ENCODE measurements around the gene IKBKE. TPM values are rescaled to one million over a fixed set of nuclear protein-coding genes. Genes with fewer than 3 reads are reported as not detected.

IKBKE gene
- polyA plus RNA-seq, 1 donor (not counting 4 experiments of a cell fraction or from before 2014, with no cell fraction given) = 8.9 TPM

DNA sequence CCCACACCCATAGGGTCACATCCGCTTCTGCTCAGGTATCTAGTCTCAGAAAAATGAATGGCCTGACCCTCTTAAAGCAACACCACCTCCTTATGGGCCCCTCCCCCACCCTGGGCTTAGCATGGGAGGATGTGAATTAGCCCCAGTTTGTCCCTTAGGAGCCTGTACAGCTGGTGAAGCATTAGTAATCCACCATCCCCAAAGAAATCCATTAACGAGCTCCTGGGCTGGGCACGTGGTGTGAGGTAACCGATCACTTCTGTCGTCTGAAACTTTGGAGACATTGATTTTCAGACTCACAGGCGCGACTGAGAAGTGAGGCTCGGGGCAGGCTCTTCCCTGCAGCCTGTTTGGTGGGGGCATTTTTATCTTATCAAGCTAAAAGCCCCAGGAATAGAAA, 47.5 kb downstream of the IKBKE start:
- no peak overlapping the region for H3K4me3 ChIP-seq (ENCODE audit: control insufficient read depth in 2 of 3, extremely low read depth in 1 of 3, insufficient read depth in 2 of 3, low read depth in 1 of 3, low read length in 3 of 3)
- H3K9ac ChIP-seq (ENCODE audit: control insufficient read depth, extremely low read depth, insufficient read depth, low read length) = no peak overlapping the region
- no peaks in the 10 kb centered on the region for H3K79me2 ChIP-seq (ENCODE audit: control insufficient read depth, insufficient read depth, low read length)
- H3K9me1 ChIP-seq (ENCODE audit: control insufficient read depth, extremely low read depth, insufficient read depth, low read length) = no peaks in the 10 kb centered on the region
- H3K4me1 ChIP-seq (ENCODE audit: control insufficient read depth, extremely low read depth, insufficient read depth, low read length) = peaks cover 26% of the 10 kb centered on the region
- no peak overlapping the region for H3K4me2 ChIP-seq (ENCODE audit: control insufficient read depth, extremely low read depth, insufficient read depth, low read depth, low read length)
- H3K9me3 ChIP-seq (ENCODE audit: control insufficient read depth, low read depth, low read length) = no peaks in the 10 kb centered on the region
- TF ChIP-seq, protein P1, sequence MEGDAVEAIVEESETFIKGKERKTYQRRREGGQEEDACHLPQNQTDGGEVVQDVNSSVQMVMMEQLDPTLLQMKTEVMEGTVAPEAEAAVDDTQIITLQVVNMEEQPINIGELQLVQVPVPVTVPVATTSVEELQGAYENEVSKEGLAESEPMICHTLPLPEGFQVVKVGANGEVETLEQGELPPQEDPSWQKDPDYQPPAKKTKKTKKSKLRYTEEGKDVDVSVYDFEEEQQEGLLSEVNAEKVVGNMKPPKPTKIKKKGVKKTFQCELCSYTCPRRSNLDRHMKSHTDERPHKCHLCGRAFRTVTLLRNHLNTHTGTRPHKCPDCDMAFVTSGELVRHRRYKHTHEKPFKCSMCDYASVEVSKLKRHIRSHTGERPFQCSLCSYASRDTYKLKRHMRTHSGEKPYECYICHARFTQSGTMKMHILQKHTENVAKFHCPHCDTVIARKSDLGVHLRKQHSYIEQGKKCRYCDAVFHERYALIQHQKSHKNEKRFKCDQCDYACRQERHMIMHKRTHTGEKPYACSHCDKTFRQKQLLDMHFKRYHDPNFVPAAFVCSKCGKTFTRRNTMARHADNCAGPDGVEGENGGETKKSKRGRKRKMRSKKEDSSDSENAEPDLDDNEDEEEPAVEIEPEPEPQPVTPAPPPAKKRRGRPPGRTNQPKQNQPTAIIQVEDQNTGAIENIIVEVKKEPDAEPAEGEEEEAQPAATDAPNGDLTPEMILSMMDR (optimal IDR thresholded peaks at IDR 0.05 in 1 of 3, IDR thresholded peaks at IDR 0.05 in 1 of 3, conservative IDR thresholded peaks at IDR 0.05 in 1 of 3; ENCODE audit: extremely low read depth in 1 of 3, insufficient read depth in 2 of 3, low read length in 3 of 3) = no peak
- TF ChIP-seq EZH2 (IDR thresholded peaks at IDR 0.05; ENCODE audit: low read length) = no peak
- H4K20me1 ChIP-seq (ENCODE audit: control insufficient read depth, extremely low read depth, insufficient read depth, low read length) = no peaks in the 10 kb centered on the region
- dilution Hi-C loops (cut with MboI; ENCODE audit: extremely low pct_ligation_motif_present, low sequenced_read_pairs) = no loop called here
- FAIRE-seq (no peak), DNase-seq (ENCODE audit: low read depth, low spot score) (no peak)
- no peaks in the 10 kb centered on the region for H3K36me3 ChIP-seq (ENCODE audit: control insufficient read depth in 2 of 2, extremely low read depth in 1 of 2, insufficient read depth in 2 of 2, low read length in 2 of 2)
- H3K27ac ChIP-seq (ENCODE audit: control insufficient read depth, insufficient read depth, low read length) = no peak overlapping the region
- no peaks in the 10 kb centered on the region for H3K27me3 ChIP-seq (ENCODE audit: control insufficient read depth, extremely low read depth, insufficient read depth, low read length)
- no peak overlapping the region for H2AFZ ChIP-seq (ENCODE audit: control insufficient read depth, low read length)

- no peak for FAIRE-seq
- no peak overlapping the region for H3K27ac ChIP-seq (ENCODE audit: control insufficient read depth, insufficient read depth, low read length)
- DNase-seq (ENCODE audit: low read depth, low spot score) = no peak
- dilution Hi-C loops (cut with MboI; ENCODE audit: extremely low pct_ligation_motif_present, low sequenced_read_pairs) = no loop called here
- no peaks in the 10 kb centered on the region for H3K9me3 ChIP-seq (ENCODE audit: control insufficient read depth, low read depth, low read length)
- no peak for TF ChIP-seq EZH2 (IDR thresholded peaks at IDR 0.05; ENCODE audit: low read length)
- TF ChIP-seq, protein P1 (optimal IDR thresholded peaks at IDR 0.05 in 1 of 3, IDR thresholded peaks at IDR 0.05 in 1 of 3, conservative IDR thresholded peaks at IDR 0.05 in 1 of 3; ENCODE audit: extremely low read depth in 1 of 3, insufficient read depth in 2 of 3, low read length in 3 of 3) = no peak
- H3K79me2 ChIP-seq (ENCODE audit: control insufficient read depth, insufficient read depth, low read length) = no peaks in the 10 kb centered on the region
- H3K4me1 ChIP-seq (ENCODE audit: control insufficient read depth, extremely low read depth, insufficient read depth, low read length) = peaks cover 22% of the 10 kb centered on the region
- no peaks in the 10 kb centered on the region for H3K9me1 ChIP-seq (ENCODE audit: control insufficient read depth, extremely low read depth, insufficient read depth, low read length)
- no peak overlapping the region for H3K4me3 ChIP-seq (ENCODE audit: control insufficient read depth in 2 of 3, extremely low read depth in 1 of 3, insufficient read depth in 2 of 3, low read depth in 1 of 3, low read length in 3 of 3)
- no peaks in the 10 kb centered on the region for H3K36me3 ChIP-seq (ENCODE audit: control insufficient read depth in 2 of 2, extremely low read depth in 1 of 2, insufficient read depth in 2 of 2, low read length in 2 of 2)
- H3K4me2 ChIP-seq (ENCODE audit: control insufficient read depth, extremely low read depth, insufficient read depth, low read depth, low read length) = no peak overlapping the region
- no peaks in the 10 kb centered on the region for H3K27me3 ChIP-seq (ENCODE audit: control insufficient read depth, extremely low read depth, insufficient read depth, low read length)
- no peaks in the 10 kb centered on the region for H4K20me1 ChIP-seq (ENCODE audit: control insufficient read depth, extremely low read depth, insufficient read depth, low read length)
- no peak overlapping the region for H3K9ac ChIP-seq (ENCODE audit: control insufficient read depth, extremely low read depth, insufficient read depth, low read length)
- H2AFZ ChIP-seq (ENCODE audit: control insufficient read depth, low read length) = no peak overlapping the region
Observed at GRCh38 chr1:206518206-206518605, 47.9 kb downstream of the IKBKE start.

All from keratinocyte (primary cell).